ENCODE data around the gene POLR3B.

DNA sequence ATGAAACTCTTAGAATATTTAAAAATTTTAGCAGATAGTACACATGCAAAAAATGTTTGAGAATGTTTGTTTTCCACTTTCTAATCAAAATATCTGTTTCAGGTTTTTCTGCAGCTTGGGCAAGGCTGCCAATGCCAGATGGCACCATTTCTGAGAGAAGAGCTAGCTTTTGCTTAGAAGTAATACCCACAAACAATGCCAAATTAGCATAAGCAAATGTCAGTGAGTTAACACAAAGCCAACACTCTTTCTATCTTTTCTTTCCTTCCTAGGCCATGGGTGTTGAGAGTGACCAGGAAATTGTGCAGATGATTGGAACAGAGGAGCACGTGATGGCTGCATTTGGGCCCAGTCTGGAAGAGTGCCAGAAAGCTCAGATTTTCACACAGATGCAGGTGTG, 35.2 kb downstream of the POLR3B start:
- TF ChIP-seq CTCF (conservative IDR thresholded peaks at IDR 0.05) = no peak
- no peak for TF ChIP-seq EZH2 (IDR thresholded peaks at IDR 0.05; ENCODE audit: low read depth)
